Osteoblast (primary cell): ENCODE measurements around the gene SEC11C. TPM values are rescaled to one million over a fixed set of nuclear protein-coding genes. Genes with fewer than 3 reads are reported as not detected.

Experiments
- DNase-seq: peaks from one replicate; pipeline ENCODE4 v3.0.0; 2011; ENCODE audit warnings: low spot score, mixed read lengths; ENCODE audit not compliant: insufficient read length; ENCODE audit errors: missing footprints
- H2AFZ ChIP-seq: 2 replicates; pipeline ENCODE4 v1.6.0; 2011; ENCODE audit warnings: mild to moderate bottlenecking, low read length
- H3K27ac ChIP-seq: 2 replicates; pipeline ENCODE4 v1.5.1; 2011; ENCODE audit warnings: mild to moderate bottlenecking, low read depth, low read length, moderate library complexity
- H3K27me3 ChIP-seq: 2 replicates; pipeline ENCODE4 v1.6.0; 2012; ENCODE audit warnings: mild to moderate bottlenecking, control low read depth, inconsistent platforms, low read length, moderate library complexity; ENCODE audit not compliant: insufficient read depth
- H3K36me3 ChIP-seq: 2 replicates; pipeline ENCODE4 v1.5.1; 2011; ENCODE audit warnings: mild to moderate bottlenecking, low read length, control low read depth, moderate library complexity; ENCODE audit not compliant: insufficient read depth
- H3K4me1 ChIP-seq: 2 replicates; pipeline ENCODE4 v1.5.1; 2011; ENCODE audit warnings: mild to moderate bottlenecking, low read length, control low read depth, moderate library complexity; ENCODE audit not compliant: insufficient read depth
- H3K4me2 ChIP-seq: 2 replicates; pipeline ENCODE4 v1.6.0; 2011; ENCODE audit warnings: mild to moderate bottlenecking, low read length; ENCODE audit not compliant: insufficient read depth
- H3K4me3 ChIP-seq: fragments of 200-600 bp; sonication (generic); 3 replicates; pipeline ENCODE4 v1.5.1; 2012; ENCODE audit warnings: mild to moderate bottlenecking, low read length, inconsistent platforms; ENCODE audit not compliant: insufficient read depth
- H3K79me2 ChIP-seq: 2 replicates; pipeline ENCODE4 v1.6.0; 2012; ENCODE audit warnings: mild to moderate bottlenecking, low read length, control low read depth, inconsistent platforms; ENCODE audit not compliant: insufficient read depth
- H3K9me3 ChIP-seq: 2 replicates; pipeline ENCODE4 v1.5.1; 2011; ENCODE audit warnings: low read depth, low read length, control low read depth
- H4K20me1 ChIP-seq: 2 replicates; pipeline ENCODE4 v1.6.0; 2012; ENCODE audit warnings: mild to moderate bottlenecking, low read length, control low read depth; ENCODE audit not compliant: insufficient read depth
- total RNA-seq: library from RNA; depleted of rRNA; stranded (reverse); fragments of >200 nt; gene quantifications from 2 replicates; pipeline ENCODE4 v1.2.3, GENCODE V29; 2012
- TF ChIP-seq, protein P1 (sequence below): IDR thresholded peaks from 2 replicates; pipeline ENCODE4 v1.5.1; 2011; ENCODE audit warnings: mild to moderate bottlenecking, low read depth, low read length, moderate library complexity; ENCODE audit errors: extremely low read depth

The SEC11C gene
- total RNA-seq, 1 donor = 10.1 TPM

DNA sequence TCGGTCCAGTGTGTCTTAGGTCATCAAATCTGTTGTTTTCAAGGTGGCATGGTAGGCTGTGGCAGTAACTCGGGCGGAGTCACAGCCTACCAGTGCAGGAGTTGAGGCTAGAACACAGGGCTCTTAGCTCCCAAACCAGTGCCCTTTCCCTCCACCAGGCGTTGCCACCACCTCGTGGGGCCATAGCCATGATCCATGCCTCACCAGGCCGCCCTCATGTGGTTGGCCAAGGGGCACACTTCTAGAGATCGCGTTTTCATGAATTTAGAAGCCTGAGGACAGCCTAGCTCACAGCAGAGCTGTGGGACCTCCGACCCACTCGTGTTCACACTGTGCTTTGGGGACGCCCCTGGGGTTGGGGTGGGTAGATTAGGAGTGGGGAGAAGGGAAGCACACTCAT lies 10.6 kb downstream of the SEC11C start:
- Histone ChIP-seq H3K4me3 (no peak overlapping the region), H3K9me3 (no peaks in the 10 kb centered on the region), H3K27me3 (no peaks in the 10 kb centered on the region), H4K20me1 (no peaks in the 10 kb centered on the region), H3K36me3 (no peaks in the 10 kb centered on the region), H3K27ac (no peak overlapping the region), H3K4me2 (no peak overlapping the region), H3K4me1 (no peaks in the 10 kb centered on the region), H2AFZ (no peak overlapping the region), H3K79me2 (peaks cover 6% of the 10 kb centered on the region)
- TF ChIP-seq, protein P1, sequence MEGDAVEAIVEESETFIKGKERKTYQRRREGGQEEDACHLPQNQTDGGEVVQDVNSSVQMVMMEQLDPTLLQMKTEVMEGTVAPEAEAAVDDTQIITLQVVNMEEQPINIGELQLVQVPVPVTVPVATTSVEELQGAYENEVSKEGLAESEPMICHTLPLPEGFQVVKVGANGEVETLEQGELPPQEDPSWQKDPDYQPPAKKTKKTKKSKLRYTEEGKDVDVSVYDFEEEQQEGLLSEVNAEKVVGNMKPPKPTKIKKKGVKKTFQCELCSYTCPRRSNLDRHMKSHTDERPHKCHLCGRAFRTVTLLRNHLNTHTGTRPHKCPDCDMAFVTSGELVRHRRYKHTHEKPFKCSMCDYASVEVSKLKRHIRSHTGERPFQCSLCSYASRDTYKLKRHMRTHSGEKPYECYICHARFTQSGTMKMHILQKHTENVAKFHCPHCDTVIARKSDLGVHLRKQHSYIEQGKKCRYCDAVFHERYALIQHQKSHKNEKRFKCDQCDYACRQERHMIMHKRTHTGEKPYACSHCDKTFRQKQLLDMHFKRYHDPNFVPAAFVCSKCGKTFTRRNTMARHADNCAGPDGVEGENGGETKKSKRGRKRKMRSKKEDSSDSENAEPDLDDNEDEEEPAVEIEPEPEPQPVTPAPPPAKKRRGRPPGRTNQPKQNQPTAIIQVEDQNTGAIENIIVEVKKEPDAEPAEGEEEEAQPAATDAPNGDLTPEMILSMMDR = no peak
- no peak for DNase-seq

DNA sequence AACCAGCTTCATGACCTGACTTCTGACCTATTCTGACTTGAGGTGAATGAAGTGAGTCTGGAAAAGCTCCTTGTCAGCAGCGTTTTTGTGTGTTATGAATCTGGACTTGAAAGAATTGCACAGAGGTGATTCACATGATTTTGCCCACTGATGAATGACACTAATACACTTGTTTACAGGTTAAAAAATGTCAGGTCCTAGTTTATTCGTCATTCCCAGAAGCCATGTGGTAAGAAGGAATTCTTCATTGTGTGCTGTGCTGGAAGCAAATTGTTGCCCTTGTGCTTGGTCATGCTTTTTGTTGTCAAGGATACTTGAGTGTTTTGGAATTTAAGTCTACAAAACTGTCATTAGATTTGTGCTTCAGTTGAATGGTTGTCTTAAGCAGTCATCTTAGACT lies 15.5 kb downstream of the SEC11C start:
- H3K27me3 ChIP-seq = no peaks in the 10 kb centered on the region
- DNase-seq = no peak
- H3K4me3 ChIP-seq = no peak overlapping the region
- TF ChIP-seq, protein P1 = no peak
- H2AFZ ChIP-seq = no peak overlapping the region
- no peaks in the 10 kb centered on the region for H4K20me1 ChIP-seq
- H3K9me3 ChIP-seq = no peaks in the 10 kb centered on the region
- no peaks in the 10 kb centered on the region for H3K36me3 ChIP-seq
- H3K4me2 ChIP-seq = no peak overlapping the region
- no peaks in the 10 kb centered on the region for H3K79me2 ChIP-seq
- no peaks in the 10 kb centered on the region for H3K4me1 ChIP-seq
- no peak overlapping the region for H3K27ac ChIP-seq

DNA sequence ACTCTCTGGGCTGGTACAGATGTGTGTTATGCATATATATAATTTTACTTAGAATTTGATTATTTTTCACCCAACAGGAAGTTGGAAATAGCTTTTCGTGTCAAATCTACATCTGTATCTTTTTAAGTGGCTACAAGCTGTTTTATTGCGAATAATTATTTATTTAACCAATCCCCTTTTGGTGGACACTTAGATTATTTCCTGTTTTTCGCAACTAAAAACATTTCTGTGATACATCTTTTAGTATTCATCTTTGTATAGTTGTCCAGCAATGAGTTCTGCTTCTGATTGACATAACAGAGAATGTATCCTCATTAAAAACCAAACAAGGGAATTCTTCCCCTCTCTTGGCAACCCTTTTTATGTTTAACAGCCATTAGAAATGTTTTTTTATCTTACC lies 16.6 kb downstream of the SEC11C start:
- DNase-seq = no peak
- Histone ChIP-seq H3K4me2 (no peak overlapping the region), H3K36me3 (no peaks in the 10 kb centered on the region), H3K4me1 (no peaks in the 10 kb centered on the region), H3K27ac (no peak overlapping the region), H4K20me1 (no peaks in the 10 kb centered on the region), H3K9me3 (no peaks in the 10 kb centered on the region), H3K27me3 (no peaks in the 10 kb centered on the region), H3K79me2 (no peaks in the 10 kb centered on the region), H2AFZ (no peak overlapping the region), H3K4me3 (no peak overlapping the region)
- TF ChIP-seq, protein P1 = no peak

DNA sequence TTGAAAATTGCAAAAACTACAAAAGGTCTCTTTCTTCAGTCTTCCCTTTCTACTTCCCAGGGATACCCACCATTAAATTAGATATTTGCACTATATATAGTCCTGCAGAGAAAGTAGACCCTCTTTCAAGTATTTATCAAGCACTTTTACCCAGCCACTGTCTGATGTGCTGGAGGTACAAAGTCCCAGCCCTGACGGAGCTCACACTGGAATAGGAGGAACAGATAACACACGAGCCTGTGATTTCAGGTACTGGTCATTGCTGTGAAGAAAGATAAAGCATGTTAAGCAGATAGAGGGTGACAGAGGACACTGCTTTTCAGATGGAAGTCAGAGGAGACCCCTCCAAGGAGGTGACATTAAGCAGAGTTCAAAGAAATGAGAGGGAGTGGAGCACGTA lies 19.6 kb downstream of the SEC11C start:
- Histone ChIP-seq H3K36me3 (no peaks in the 10 kb centered on the region), H2AFZ (no peak overlapping the region), H3K27me3 (peaks cover 4% of the 10 kb centered on the region), H3K79me2 (no peaks in the 10 kb centered on the region), H3K27ac (no peak overlapping the region), H4K20me1 (no peaks in the 10 kb centered on the region), H3K4me3 (no peak overlapping the region), H3K9me3 (no peaks in the 10 kb centered on the region), H3K4me1 (no peaks in the 10 kb centered on the region), H3K4me2 (no peak overlapping the region)
- no peak for DNase-seq
- TF ChIP-seq, protein P1 = no peak
